ENCODE measurements around the gene R3HDML.
A peak's percentile ranks its signal among the peaks of the same experiment; 100 is the strongest.

The R3HDML gene

DNA sequence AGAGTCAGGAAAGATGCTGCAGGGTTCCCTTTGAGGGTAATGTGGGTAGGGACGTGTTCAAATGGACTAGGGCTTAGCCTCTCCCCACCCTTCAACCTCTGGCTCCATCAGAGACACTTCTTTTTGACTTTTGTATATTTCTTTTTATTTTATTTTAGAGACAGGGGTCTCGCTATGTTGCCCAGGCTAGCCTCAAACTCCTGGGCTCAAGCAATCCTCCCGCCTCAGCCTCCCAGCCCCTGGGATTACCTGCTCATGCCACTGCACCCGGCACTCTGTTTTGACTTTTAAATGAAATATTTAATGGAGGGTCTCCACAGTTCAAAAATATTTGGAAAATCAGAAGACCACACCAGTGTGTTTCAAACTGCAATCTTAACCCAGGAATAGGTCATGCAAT, 27.2 kb downstream of the R3HDML start:
- DNase-seq (ENCODE audit: low read depth): no peak

DNA sequence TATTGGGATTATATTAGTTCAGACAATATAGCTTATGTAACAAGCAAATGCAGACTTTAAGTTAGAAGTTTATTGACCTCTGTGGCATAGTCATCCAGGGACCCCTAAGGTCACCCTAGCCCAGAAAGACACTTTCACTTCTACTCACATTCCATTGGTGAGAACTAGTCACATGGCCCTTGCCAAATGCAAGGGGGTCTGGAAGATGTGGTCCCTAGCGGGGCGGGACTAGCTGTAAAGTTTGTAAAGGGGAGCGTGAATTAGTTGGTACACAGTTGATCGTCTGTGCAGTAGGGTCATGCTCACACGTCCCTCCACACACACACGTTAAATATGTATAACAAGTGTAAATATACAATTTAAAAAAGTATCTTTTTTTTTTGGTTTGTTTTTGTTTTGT, 27.9 kb downstream of the R3HDML start:
- DNase-seq (ENCODE audit: low read depth): no peak

DNA sequence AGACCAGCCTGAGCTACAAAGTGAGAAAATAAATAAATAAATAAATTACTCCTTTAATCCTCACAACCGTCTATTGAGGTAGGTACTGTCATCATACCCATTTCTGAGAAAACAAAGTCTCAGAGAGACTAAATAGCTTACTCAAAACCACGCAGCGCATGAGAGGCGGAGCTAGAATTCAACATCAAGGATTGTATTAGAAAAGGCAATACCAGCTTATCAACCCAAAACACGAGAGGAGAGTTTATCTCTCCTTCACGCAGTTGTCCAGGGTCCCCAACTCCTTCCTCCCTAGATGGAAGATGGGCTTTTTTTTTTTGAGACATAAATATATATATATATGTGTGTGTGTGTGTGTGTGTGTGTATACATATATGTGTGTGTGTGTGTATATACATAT, 30.9 kb downstream of the R3HDML start:
- no peak for DNase-seq (ENCODE audit: low read depth)

DNA sequence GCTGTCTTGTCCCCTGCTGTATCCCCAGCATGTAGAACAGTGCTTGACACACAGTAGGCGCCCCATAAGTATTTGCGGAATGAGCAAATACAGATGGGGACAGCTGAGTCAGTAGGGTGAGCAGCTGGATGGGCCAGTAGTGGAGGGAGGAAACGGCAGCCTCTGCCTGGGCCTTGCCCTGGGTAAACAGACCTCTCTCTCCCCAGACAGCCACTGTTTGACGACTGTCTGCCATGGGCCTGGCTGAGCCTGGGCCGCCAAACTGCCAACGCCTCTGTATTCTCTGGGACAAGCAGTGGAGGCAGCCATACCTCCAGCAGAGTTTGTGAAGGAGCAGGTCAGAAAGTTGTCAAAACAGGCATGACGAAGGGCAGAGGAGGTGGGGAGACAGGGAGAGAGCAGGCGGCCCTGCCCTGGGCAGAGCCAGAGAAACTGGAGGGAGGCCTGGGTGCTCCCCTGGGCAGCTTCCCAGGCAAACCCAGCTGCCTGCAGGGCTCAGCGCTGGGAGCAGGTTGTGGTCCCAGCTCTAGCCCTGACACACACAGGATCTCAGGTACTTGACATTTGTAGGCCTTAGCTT, 33.9 kb downstream of the R3HDML start:
- no peak for DNase-seq (ENCODE audit: low read depth)

DNA sequence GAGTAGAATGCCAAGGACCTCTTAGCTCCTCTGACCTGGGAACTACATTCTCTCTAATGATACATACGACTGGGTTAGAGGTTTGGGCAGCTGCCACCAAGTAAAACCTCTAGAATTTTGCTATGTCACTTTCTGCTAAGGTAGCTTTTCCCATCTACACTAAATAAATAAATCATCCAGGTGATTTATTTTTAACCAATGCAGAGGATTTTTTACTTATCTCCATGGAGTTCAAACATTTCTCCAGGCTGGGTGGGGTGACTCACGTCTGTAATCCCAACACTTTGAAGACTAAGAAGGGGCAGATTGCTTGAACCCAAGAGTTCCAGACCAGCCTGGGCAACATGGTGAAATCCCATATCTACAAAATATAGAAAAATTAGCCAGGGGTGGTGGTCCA, 45.8 kb downstream of the R3HDML start:
- DNase-seq (ENCODE audit: low read depth): no peak

DNA sequence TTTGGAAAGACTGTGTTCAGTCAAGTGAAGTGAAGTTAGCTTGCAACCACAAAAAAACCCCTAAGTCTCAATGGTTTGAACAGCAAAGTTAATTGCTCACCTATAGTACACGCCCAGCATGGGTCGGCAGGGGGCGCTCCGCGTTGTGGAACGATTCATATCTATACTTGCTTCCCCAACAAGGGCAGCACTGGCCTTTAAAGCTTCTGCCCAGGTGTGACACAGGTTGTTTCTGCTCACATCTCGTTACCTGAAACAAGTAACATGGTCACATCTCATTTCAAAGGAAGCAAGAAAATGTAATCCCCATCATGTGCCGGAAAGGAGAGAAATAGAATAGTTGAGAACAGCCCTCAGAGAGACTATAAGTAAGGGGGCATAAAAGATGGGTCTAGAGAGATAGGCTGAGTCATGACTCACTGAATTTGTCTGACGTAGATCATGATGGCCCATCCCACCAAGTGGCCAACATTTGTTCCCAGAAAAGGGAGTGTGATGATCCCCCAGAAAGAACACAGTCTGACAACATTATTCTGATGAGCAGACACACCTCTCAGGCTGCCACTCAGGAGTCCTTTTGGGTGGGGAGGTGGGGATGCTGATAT, 47.7 kb downstream of the R3HDML start:
- DNase-seq (ENCODE audit: low read depth): peak; percentile 74

DNA sequence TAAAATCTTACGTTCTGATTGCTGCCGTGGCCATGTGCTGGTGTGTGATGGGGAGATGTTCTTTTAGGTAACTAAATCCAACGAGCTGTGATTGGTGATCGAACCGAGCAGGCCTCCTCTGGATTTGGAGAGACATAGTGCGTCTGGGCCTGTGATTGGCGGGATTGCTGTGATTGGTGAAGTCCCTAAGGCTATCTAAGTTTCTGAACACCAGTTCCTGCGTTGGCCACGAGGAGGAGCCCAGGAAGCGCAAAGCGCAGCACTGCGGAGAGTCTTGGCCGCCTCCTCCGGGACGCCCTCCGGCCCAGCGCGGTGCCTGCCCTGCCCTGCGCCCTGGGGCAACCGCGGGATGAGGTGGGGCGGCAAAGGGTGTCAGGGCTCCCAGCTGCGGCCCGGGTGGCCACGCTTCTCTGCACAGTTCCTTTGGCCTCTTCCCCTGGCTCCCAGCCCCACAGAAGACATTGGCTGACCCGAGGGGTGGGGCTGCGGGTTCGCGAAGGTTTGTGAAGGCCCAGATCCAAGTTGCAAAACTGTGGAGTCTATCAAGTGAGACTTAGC, 51.7 kb downstream of the R3HDML start:
- DNase-seq (ENCODE audit: low read depth): peak; percentile 52

DNA sequence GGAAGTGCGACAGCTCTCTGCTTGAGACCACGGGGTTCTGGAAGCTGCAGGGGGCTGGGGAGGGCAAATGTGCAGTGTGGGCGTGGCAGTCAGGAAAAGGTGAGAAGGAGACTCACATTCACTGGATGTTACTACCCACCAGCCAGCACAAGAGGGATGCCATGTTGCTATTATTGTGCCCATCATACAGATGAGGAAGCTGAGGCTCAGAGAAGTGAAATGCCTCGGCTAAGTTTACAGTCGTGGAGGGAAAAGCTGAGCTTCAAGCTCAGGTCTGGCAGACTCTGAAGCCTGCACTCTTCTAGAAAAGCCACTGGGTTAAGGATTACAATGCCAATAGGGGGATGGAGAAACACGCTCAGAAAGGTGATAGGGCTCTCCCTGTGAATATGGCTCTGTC, 53.0 kb downstream of the R3HDML start:
- DNase-seq (ENCODE audit: low read depth): no peak

DNA sequence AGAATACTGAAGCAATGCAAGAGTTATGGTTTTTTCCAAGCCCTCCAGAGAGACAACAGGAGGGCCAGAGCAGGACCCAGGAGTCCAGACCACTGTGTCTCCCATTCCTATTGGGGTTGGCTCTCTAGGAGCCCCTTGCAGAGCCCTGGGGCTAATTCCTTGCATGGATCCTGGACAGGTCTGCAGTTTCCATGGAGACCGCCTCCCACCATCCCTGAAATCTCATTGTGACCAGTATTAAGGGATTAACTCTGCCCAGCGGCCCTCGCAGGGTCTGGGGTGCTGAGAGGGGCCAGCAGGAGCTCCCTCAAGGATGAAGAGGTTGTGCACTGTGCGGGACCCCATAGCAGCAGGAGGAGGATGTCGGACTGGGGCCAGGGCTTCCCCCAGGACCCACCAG, 53.4 kb downstream of the R3HDML start:
- no peak for DNase-seq (ENCODE audit: low read depth)

DNA sequence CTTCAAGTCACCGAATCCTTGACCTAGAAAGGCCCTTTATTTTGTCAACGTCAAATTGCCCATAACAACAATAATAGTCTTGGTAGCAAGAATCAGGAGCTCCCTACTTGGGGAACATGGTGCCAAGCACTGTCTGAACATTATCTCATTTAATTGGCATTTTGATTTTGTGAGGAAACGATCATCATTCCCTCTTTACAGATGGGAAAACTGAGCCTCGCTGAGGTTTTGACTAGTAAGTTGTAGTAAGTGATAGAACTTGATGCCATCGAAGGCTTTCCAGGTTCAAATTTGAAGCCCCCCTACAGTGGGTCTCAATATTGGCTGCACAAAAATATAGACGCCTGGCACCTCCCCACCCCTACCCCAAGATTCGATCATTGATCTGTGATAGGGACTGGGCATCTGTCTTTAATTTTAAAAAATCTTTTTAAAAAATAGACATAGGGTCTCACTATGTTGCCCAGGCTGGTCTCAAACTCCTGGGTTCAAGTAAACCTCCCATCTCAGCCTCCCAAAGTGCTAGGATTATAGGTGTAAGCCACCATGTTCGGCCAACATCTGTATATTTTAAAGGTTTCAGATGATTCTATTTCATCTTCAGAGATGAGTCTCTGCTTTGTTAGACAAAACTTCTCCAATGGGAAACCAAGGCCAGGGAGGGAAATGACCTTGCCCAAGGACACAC, 55.4 kb downstream of the R3HDML start:
- no peak for DNase-seq (ENCODE audit: low read depth)

DNA sequence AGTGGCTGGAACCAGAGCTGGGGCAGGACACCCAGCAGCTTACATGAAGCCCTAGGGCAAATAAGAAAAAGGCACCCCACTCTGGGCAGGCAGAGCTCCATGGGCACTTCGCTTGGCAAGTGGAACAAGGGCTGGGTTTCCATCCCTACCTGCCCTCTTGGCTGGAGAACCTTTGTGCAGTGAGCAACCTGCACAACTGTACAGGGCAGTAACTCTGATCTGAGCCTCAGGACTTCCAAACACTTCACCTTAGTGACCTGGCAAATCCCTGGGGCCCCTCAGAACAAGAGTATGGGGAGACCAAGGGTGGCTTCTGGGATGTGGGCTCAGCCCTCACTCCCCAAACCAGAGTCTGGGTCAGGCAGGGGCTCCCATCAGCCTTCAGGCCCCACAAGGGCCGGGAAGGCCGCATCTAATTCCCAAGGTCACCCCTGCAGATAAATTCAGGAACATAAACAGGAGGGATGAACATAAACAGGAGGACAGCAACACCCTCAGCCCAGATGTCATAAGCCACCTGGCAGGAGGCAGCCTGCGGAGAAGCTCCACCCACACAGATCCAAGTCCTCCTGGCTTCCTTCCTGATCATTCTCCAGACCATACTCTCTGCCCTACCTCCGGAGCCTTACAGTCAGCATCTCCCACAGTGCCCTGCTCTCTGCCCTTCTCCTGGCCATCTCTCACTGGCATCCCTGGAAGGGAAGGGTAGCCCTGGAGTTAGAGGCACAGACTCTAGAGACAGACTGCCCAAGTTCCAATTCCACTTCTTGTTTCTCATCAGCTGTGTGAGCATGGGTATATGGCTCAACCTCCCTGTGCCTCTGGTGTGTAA, 56.1 kb downstream of the R3HDML start:
- DNase-seq (ENCODE audit: low read depth): no peak

DNA sequence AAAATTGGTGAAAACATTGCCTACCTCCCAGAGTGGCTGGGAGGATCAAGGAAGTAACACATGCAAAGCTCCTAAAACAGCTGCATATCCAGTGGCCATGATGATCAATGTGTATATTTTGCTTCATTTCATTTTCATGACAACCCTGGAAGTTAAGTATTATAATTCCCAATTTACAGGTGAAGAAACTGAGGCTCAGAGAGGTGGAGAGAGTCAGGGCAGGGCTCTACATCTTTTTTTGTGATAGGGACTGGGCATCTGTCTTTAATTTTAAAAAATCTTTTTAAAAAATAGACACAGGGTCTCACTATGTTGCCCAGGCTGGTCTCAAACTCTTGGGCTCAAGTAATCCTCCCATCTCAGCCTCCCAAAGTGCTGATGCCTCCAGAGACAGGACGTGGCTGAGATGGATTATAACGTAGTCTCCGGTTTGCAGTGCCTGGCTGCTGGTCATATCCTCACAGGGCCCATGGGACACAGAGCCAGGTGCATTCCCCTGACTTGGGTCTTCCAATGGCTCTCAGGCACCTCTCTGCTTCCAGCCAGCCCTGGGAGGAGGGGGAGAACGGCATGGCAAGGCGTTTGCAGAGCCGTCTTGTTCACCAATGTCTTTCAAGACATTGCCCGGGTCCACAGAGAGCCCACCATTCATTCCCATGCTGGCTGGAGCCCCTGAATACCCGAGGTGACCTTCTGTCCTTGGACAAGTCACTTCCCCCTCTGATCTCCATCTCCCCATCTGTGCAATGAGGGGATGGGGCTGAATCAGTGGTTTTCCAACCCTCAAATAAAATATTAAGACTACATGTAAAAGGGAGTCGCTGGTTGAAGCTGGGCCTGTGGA, 57.0 kb downstream of the R3HDML start:
- no peak for DNase-seq (ENCODE audit: low read depth)

DNA sequence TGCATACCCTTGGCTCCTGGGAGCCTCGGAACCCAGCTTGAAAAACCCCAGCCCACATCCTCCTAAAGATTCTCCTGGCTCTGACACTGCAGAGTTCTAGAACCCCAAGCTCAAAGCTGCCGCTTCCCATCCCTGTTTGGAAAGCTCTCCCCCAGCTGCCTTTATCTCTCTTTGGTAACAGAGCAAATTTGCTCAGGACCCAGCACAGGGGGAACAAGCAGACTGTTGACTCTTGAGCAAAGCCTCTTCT, 57.5 kb downstream of the R3HDML start:
- no peak for DNase-seq (ENCODE audit: low read depth)

DNA sequence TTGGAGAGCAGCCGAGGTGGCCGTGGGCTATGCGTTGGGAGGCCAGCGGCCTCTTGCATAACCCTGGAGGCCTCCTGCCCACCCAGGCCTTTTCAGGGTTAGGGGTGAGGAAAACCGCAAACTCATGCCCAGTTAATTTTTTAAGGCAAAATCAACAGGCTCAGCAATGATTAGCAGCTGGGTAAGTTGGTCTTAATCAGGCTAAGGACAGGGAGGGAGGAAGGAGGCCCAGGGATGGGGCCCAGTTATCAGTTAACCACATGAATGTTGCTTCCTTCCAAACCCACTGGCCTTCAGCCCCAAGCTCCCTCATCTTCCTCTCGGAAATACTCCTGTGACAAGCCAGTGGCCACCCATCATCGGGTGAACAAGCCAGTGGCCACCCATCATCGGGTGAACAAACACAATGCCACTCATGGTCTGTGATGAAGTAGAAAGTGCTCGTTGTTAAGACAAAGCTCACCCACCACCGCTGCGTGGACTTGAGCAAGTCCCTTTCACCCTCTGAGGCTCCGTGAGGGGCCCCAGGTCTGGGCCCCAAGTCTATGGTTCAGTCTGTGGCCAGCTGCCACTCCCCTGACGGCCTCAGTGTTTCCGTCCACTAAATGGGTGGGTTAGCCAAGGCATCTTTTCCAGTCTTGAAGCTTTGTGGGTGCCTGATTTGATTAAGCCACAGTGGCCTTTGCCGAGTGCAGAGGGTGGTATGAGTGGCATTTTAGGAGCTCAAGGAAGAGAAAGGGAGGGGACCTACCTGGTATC, 58.0 kb downstream of the R3HDML start:
- DNase-seq (ENCODE audit: low read depth): no peak

DNA sequence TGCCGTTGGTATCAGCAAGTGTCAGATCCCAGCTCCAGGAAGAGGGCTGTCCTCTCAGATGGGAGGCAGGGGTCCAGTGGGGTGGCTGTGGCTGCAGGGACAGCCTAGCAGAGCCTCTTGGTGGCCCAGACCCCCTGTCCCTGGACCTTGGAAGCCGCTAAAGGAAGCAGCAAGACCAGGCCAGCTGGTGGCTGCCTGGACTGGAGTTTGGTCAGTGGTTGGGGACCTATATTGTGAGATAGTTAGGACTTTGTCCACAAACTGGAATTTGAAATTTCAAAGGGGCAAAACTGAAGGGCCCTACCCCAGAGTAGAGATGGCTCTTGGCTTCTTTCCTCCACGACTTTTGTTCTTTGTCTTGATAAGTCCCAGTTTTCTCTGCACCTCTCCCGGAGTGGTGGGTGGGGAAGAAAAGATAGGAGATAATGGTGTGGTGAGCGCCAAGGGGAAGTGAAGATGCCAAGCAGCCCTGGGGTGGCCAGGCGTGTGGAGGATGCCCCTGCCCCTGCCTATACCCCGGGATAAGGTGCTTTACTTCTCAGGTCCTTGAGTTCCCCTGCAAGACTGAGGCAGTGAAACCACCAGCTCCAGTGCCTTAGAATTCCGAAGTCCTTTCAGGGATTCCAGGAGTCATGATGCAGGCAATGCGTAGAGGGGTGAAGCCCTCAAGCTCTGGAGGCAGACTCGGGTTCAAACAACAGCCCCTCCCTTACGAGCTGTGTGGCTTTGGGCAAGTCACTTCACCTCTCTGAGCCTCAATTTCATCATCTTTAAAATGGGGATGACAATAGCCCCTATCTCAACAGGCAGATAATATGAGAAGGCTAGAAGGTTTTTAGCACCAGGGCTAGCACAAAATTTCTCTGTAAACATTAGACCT, 58.9 kb downstream of the R3HDML start:
- no peak for DNase-seq (ENCODE audit: low read depth)

DNA sequence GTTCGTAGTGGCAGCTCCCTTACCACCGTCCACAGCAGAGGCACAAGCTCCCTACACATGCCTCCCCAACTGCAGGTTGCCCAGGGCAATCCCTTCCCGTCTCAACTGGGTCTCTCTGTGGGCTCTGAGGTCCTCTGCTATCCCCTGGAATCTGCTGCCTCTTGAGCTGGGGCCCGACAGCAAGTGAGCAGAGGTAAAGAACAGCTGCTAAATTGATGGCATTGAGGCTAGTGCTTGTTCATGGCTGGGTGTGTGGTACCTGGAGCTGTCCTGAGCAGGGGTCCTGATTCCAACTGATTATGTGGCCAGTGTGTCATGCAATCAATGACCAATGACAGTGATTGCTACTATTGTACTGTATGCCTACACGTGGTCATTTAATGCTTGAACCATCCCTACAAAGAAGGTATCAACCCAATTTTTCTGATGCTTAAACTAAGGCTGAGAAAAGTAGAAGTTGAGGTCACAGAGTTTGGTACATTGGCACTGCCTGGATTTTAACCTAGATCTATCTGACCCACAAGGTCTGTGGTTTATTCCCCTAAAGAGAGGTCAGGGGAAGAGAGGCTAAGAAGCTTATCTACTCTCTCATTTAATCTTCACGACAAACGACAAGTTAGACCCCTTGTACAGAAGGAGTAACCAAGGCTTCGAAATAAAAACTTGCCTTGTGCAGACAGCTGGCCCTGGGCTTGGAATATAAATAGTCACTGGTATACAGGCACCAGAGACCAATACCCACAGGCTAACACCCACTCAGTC, 59.7 kb downstream of the R3HDML start:
- no peak for DNase-seq (ENCODE audit: low read depth)

DNA sequence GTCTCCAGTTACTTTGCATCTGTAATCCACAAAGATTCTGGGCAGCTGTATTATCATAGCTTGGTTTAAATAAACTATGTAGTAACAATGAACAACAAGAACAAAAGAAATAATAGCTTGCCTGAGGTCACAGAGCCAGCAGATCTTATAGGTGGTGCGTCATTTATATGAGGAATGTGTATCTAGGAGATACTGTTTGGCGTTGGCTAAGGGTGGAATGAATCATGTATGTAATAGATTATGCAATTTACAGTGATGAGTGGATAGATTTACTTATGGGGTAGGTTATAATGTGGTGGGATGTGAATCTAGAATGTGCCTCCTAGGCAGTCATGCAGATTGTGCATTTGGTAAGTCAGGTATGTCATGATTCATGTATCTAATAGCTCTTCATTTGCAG, 61.5 kb downstream of the R3HDML start:
- DNase-seq (ENCODE audit: low read depth): no peak

DNA sequence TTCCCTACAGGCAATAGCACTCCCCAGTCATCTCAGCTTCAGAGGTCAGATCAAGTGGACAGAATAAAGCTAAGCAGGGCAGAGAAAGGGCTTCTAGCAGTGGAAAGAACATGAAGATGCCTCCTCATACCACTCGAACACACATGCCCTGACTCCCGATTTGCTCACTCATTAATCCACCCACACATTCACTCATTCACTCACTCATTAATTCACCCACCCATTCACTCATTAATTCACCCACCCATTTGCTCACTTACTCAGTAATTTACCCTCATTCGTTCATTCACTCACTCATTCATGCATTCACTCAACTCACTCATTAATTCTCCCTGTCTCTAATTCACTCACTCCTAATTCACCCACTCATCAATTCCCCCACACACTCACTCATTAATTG, 62.6 kb downstream of the R3HDML start:
- DNase-seq (ENCODE audit: low read depth): no peak

DNA sequence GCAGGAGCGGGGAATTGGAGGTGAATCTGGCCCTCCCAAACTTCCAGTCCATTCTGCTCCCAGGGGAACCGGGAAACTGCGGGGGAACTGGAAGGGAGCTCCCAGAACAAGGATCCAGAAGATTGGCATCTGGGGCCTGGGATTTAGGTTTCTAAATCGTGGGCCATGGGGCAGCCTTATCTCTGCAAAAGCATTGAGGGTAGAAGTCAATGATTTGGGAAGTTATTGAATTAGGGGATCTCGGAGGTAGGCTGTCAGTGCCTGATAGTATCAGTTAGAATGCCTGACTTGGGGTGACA, 63.8 kb downstream of the R3HDML start:
- no peak for DNase-seq (ENCODE audit: low read depth)
